Stimulated activated naive CD4-positive, alpha-beta T cell treated with Interleukin-2 at 50 U/mL for 16 hours (primary cell): ENCODE measurements around the gene BAD.
"Not testable (repeated sequence)": the region's sequence is repeated elsewhere in the genome, so short reads cannot be mapped to it uniquely, and the experiment has no call there.

Experiments
- DNase-seq: peaks from one replicate; lab custom pipeline; 2025; lab: John Stamatoyannopoulos, UW

The BAD gene

DNA sequence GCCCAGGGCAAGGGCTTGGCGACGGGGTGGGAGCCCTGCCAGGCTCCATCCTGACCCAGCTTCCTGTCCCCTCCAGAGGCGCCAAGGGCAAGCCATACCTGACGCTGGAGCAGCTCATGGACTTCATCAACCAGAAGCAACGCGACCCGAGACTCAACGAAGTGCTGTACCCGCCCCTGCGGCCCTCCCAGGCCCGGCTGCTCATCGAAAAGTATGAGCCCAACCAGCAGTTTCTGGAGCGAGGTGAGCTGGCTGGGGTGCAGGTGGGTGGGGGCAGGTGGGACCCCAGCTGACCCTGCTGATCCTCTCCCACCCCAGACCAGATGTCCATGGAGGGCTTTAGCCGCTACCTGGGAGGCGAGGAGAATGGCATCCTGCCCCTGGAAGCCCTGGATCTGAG is 28.2 kb downstream of the BAD start:
- no peak for DNase-seq

DNA sequence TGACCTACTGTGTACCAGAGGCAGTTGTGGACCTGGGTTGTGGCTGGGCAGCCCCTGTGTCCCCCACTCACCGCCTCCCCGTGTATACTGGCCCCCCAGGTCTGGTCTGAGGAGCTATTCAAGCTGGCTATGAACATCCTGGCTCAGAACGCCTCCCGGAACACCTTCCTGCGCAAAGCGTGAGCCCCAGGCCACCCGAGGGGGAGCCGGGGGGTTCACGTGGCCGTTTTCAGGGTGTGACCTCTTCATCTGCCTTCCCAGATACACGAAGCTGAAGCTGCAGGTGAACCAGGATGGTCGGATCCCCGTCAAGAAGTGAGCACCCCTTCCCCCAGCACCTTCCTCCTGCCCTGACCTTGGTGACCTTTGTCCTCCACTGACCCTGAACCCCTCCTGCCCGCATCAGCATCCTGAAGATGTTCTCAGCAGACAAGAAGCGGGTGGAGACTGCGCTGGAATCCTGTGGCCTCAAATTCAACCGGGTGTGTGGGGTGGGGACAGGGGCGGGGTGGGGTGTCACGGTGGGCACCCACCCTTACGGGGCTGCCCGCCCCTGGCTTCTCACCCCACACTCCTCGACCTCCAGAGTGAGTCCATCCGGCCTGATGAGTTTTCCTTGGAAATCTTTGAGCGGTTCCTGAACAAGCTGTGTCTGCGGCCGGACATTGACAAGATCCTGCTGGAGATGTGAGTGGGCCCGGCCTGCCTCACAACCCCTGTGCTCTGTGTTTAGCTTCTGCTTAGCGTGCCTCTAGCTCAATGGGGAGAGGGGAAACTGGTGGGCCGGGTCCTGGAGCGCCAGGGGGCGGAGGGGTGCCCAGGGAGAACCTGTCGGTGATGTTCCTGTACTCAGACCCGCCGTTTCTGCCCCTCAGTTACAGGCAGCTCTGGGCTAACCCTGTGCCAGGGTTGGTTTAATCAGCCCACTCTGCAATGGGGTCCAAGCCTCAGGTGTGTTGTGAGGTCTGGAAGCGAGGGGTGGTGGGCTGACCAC is 29.0 kb downstream of the BAD start:
- DNase-seq = no peak

DNA sequence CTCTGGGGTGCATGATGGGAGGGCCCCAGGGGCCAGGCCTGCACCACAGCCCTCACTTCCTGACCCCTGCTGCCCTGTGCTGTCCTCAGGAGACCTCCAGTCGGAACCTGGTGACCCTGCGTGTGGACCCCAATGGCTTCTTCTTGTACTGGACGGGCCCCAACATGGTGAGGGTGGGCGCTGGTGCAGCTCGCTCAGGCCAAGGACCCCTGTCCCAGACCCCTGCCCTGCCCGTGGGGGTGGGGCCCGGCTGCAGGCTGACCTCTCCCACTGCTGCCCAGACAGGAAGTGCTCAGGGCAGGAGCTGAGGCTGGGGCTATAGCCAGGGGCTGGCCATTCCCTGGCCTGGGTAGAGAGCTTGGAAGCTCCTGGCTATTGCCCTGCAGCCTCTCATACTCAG is 30.1 kb downstream of the BAD start:
- DNase-seq = no peak

DNA sequence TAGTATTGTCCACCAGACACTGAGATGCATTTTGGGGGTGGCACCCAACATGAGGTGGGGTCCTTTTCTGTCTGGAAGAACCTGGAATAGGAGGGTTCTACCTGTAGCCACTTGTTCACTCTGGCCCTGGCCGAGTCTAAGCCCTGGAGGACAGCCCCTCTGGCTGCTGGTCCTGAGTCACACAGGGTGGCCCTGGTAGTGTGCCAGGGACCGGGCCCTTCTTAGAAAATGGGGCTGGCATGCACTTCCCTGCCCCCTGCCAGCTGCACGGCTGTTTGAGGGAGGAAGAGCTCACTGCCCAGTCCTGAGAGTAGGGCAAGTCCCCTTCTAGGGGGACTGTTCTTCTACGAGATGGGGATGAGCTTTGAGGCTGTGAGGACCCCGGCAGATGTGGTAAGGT is 31.0 kb downstream of the BAD start:
- DNase-seq = no peak

DNA sequence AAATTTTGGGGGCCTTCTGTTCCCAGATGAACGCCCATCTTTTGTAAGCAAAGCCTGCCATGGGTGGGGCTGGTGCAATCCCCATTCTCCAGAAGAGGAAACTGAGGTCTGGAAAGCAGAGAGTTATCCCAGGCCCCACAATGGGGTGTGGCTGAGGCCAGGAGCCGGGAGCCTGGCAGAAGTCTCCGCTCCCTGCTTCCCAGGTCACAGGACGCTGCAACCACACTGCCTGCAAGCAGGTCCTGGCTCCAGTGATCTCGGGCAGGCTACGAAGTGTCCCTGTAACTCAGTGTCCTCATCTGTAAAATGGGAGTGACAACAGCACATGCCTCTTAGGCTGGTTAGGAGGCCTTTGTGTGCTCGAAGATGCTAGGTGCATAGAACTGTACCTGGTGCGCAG is 31.4 kb downstream of the BAD start:
- DNase-seq = no peak

DNA sequence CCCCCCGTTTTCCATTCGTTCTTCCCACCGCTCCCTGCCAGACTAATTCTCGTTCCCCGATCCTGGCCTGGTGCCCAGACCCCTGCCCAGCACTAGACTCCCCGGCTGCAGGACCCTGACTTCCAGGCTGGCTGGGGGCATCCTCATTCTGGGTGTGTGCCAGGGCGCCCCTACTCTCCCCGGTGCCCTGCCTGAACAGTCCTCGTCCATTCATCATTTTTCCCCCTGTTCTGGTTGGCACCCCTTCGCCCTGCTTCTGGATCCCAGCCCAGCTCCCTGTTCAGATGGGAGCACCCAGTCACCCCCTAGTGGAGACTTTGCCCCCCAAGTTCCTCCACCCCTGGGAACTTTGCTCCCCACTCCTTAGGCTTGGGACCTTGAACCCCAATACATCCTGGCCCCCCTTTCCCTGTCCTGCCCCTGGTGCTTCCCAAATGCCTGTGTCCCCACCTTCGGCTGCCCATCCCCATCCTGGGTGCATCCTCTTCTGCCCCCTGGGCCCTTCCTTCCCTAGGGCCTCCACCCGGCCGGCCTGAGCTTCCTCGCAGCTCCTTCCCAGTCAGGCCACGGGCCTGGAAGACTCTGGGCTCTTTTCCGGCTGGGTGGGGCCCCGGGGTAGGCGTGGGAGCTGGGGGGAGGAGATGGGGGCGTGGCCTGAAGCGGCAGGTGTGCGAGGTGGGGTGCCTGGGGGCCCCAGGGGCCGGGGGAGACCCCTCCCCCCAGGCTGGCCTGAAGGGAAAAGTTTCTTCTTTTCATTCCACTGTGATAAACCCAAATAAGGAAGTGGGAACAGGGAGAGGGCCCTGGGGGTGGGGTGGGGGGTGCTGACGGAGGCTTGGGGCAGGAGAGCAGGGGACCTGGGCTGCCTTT is 32.2 kb downstream of the BAD start:
- no peak for DNase-seq

DNA sequence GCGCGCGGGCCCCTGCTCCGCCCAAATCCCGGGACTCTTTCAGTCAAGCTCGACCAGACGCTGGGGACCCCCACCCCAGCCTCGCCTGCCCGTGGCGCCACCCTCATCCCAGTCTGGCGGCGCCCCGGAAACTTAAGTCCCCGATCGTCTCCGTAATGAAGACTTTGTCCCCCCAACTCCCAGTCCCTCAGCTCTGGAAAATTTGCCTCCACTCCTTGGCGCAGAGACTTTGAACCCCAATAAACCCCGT is 32.8 kb downstream of the BAD start:
- no peak for DNase-seq

DNA sequence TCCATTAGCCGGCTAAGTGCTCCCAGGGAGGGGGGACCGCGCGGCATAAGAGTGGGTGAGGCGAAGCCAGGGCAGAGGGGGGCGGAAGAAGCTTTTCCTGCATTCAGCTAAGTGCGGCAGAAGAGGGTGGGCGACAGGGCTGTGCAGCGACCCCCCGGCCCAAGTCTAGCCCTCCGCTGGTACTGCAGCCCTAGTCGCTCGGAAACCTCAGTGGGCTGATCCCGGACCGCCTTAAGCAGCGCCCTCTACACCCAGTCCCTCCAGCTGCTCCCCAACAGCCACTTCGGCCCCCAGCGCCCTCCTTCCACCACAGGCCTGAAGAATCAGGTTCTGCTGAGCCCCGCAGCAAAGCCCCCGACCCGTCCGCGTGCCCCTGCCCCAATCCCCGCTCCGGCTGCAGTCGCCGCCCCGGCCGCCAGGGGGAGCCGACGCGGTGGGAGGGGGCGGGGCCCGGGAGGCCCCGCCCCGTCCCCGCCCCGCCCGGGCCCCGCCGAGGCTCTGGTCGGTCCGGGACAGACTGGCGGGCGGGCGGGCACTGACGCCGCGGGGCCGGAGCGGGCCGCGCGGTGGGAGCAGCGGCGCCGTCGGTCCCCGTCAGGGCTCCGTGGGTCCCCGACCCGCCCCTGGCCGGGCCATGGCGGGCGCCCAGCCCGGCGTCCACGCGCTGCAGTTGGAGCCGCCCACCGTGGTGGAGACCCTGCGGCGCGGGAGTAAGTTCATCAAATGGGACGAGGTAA is 33.3 kb downstream of the BAD start, which contains the start of gene PLCB3:
Gene PLCB3, plus strand, starts transcription at position 515 of the 737 bp plus-strand sequence. Its CDS starts 120 bp downstream, at position 635.
- peak; percentile 35 for DNase-seq

DNA sequence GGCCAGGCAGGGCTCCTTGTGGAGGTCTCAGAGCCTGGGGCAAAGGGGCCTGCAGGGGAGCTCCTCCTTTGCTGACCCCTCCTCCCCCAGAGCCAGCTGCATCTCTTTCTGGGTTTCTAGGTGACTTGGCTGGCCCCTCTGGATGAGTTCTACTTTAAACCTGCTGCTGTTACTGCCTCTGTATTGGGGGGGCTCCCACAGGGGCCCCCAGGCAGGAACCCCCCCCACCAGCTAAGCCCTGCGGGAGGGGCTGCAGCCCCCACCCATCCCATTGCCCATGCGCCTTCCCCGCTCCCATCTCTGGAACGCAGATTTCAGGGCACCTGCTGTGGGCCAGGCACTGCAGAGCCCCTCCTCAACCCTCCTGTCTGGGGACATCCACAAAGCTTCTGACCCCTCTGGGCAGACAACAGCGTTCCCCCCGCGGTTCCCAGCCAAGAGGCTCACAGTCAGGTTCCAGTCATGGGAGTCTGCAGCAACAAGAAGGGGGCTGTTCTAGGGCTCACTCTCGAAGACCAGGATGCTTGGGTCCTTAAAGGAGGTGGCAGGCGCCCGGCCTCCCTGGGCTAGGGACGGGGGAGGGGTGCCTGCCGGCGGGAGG is 34.0 kb downstream of the BAD start:
- DNase-seq = no peak

DNA sequence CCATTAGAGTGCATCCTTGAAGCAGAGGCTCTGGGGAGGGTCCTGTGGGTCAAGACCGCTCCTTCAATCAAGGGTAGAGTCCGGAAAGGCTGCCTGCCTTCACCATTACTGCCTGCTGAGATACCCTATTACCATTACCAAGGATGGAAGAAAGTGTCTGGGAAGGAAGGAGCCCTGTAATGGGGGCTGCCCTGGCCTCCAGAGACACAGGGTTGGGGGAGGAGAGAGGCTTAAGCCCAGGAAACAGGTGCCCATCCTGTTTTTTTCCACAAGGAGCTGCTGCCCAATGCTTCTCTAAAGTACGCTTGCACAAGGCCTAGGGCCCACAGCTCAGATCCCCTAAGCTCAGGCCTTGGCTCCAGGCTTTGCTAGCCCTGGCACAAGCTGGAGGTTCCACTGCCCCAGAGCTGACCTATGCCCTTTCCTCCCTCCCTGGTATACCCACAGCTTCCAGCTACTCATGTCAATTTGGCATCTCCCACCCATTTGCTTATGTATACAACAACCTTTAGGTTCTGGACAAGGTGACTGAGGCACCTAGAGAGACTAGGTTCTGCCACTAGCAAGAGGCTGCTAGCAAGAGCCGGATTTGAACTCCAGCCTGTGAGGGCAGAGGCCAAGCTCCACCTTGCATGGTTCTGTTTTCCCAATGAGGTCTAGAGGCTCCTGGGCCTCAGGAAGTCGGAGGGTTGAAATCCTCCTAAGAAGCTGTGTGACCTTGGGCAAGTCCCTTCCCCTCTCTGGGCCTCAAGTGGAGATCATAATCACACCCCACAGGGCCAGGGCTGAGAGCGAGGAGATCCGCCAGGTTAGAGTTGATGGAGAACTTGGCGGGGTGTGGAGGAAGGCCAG is 34.7 kb downstream of the BAD start:
- DNase-seq = no peak

DNA sequence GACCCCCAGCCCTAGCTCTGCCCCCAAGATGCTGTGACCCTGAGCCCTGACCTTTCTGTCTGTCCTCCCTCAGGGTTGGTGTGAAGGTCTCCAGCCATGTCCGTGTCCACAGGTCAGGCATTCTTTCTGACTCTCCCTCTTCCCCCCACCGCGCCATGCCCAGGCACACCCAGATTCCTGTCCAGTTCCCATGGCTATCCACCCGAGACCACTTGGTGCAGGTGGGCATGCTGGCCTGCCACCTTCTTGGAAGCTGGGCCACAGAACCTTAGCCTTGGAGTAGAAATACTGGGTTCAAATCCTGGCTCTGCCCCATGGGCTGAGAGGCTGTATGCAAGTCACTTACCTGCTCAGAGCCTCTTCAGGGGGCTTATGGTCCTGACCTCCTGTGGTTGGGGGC is 35.4 kb downstream of the BAD start:
- no peak for DNase-seq

DNA sequence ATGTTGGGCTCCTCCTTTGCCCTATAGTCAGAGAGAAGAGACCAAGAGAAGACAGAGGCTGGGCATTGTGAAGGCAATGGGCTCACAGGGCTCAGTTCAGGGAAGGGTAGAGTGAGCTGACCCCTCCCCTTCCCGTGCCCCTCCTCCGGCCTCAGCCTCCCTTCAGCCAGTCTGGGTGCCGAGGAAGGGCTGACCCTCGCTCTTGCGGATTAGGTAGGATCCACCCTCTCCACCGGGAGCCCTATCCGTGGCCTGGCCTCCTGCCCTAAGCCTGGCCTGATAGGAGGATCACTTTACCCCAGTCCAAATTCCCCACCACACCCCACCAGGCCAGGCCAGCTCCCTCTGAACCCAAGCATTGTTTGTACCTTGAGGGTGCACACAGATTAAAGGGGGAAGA is 35.9 kb downstream of the BAD start:
- DNase-seq = no peak

DNA sequence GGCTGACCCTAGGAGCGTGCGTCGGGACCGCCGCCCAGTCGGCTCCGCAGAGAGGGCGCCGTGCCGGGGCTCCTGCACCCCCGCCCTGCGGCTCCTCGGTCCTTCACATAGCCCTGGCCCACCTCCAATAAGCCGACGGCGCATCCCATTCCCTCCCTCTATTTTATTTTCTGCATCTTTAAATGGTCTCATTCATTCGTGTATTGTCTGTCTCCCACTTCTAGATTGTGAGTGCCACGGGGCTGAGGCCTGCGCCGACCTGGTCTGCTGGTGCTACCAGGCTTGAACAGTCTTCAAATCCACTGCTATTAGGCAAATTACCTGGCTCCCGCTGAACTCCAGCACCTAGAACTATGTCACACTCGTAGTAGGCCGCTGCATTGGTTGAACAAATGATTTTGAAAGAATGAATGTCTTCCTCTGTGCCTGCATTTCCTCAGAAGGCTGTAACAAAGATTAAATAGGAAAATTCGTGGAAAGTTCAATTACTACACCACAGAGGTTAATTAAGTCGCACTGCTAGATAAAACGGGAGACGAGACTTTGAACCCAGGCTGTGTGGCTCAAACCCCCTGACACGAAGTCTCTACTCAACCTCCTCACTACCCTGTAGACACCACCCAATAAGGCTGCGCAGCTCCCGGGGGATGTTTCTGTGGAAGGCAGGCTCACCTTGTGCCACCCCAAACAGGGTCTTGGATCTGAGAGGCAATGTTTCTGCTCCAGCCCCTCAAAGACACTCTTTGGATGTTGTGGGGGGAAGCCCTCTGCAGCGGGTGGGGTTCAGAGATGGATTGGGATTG is 36.5 kb downstream of the BAD start:
- DNase-seq = no peak

DNA sequence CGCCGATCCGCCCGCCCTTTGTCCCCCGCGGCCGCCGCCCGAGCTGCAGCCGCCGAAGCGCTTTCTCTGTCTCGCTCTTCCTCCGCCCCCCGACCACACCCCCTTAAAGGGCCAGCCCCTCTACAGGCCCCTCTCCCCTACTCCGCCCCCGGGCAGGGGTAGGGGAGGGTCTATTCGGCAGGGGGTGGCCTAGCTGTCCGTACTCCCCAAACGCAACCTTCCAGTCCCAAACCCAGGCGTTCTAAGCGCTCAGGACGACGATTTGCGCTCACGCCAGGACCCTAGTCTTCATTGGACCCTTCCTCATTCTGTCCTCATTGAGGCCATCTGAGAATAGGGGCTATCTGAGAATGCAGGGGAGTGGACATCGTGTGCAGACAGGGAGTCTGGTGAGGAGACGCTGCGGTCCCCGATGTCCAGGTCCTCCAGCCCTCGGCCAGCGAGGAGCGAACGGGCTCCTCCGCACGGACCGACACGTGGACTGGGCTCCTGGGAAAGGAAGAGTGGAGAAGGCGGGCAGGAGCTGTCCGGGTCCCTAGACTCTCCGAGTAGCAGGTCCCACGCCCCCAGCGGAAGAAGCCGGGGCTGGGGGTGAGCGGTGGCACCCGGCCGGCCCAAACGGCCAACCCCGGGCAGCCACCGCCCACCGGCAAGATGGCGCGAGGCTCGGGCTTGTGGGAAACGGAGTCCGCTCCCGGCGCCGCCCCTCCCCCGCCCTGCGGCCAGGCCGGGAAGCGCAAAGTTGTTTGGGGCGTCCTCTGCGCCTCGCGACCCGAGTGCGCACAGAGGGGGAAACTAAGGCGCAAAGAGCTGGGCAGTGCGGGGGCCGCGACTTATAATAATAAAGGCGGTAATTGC is 37.4 kb downstream of the BAD start, which contains the start of gene PPP1R14B:
Gene PPP1R14B, minus strand, starts transcription at position 73 of the 858 bp plus-strand sequence. CDS start 270 bp downstream, outside the sequence.
- DNase-seq = peak; percentile 86

DNA sequence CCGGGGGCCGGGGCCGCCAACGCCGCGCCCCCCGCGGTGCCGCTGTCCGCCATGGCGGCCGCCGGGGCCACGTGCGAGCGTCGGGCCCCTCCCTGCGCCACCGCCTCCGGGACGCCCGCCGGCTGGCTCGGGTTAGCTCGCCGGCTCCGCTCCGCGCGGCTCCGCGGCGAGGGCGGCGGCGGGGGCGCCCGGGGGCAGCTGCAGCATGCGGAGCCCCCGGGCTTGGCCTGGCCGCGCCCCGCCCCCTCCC is 37.9 kb downstream of the BAD start:
- DNase-seq = not testable (repeated sequence)

DNA sequence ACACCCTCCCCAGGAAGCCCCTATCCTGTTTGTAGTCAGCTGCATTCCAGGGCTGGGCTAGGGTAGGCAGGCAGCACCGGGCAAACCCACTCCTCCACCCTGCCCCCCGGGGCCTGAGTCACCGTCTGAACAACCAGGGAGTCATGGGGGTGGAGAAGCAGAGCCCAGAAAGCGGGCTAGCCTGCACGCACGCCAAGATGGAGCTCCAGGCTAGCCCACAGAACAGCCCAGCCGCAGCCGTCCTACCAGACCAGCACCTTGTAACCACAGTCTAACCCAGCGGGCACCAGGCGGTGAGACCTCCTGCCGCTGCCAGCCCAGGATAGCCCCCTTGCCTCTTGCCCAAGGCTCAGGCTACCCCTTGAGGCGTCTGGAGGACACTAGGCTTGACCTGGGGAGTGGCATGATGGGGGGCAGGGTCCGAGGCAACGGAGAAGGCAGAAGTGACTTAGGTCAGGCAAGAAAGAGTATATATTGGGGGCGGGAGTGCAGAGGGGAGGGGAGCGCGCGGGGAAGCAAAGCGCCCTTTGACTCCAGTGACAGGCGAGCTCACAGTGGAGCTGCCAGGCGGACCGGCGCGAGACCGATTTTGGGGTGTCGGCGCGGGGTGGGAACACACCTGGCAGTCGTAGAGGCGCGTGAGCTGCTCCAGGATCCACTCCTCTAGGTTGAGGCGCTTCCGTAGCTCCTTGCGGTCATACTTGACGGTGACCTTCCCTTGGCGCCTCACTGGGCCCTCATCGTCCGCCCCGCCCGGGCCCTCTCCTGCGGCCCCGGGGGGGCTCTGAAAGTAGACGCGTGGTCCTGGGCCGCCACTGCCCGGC is 38.5 kb downstream of the BAD start:
- peak; percentile 80 for DNase-seq

DNA sequence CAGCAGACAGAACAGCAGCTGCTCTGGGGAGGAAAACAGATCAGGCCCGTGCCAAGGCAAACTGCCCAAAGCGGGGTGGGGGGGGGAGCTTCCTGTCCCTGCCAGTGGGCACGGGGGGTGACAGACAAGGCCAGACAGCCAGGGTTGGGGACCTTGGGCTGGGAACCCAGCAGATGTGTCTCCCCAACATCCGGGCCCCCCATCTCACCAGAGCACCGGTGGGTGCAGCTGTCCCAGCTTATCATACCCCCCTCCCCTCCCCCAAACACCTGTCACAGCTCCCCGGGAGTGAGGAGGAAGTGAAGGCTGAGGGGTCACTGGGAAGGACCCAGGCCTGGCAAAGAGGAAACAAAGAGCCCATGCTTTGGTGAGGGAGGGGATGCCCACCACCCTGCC is 39.1 kb downstream of the BAD start:
- DNase-seq = no peak

DNA sequence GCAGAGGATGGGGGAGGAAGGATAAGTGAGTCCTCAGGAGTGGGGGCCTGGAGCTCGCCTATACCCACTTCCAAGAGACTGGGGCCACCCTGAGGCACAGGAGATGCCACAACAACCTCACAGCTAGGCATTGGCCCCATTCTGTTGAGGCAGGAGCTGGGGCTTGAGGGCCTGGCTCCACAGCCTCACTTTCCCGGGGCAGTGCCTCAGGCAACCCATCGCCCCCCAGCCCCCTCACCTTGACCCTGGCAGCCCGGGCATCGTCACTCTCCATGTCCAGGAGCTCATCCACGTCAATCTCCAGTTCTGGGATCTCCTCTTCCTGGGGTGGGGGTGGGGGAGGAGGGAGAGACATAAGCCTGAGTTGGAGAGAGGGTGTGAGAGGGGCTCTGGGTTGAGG is 39.5 kb downstream of the BAD start:
- no peak for DNase-seq

DNA sequence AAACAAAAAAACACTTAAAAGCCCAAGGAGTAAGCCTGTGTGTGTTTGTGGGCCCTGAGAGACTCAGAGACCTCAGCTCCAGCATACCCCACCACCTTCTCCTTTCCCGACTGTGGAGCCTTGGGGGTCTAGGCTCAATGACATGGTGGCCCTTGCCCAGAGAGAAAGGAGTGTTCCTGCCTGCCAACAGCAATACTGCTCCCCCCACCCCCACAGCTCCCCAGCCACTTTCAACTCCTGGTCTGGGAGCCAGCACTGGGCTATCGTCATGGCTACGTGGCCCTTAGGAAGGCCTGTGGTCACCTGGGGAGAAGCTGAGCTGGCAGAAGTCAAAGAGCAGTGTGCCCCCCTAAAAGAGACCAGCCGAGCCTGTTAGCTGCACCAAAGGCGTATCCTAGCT is 40.4 kb downstream of the BAD start:
- no peak for DNase-seq
